Activated CD8-positive, alpha-beta T cell treated with anti-CD3 and anti-CD28 coated beads, Interleukin-2, amount 10 ng/mL, durations not matched to agents 7 days and 5 days (primary cell): ENCODE results near the gene IL31. TPM values are rescaled to one million over a fixed set of nuclear protein-coding genes. Genes with fewer than 3 reads are reported as not detected.

Experiments
- ATAC-seq: fragments of 150-1000 bp; cut with Tn5 transposase; one replicate; pipeline ENCODE4 v1.10.0; 2021; ENCODE audit warnings: moderate library complexity
- CTCF ChIA-PET: fragments of 350-600 bp; sonication (Branson Sonifier 250); formaldehyde crosslinking; loops from one replicate; lab custom pipeline; 2021; ENCODE audit warnings: antibody characterized with exemption; lab: Charles Lee
- POLR2A ChIA-PET: fragments of 350-600 bp; sonication (Branson Sonifier 250); formaldehyde crosslinking; loops from one replicate; lab custom pipeline; 2021; ENCODE audit warnings: antibody characterized with exemption; lab: Charles Lee
- DNase-seq: peaks from one replicate; pipeline ENCODE4 v3.0.0-alpha.2; 2020
- H3K27ac Mint-ChIP-seq: one replicate; pipeline ENCODE4 v1.8.0; 2021; ENCODE audit warnings: mild to moderate bottlenecking, mixed read lengths
- H3K27me3 Mint-ChIP-seq: one replicate; pipeline ENCODE4 v1.8.0; 2021; ENCODE audit warnings: low read depth, mixed read lengths
- H3K36me3 Mint-ChIP-seq: one replicate; pipeline ENCODE4 v1.8.0; 2021; ENCODE audit warnings: low read depth, mixed read lengths
- H3K4me1 Mint-ChIP-seq: one replicate; pipeline ENCODE4 v1.8.0; 2021; ENCODE audit warnings: low read depth, mixed read lengths
- H3K4me3 Mint-ChIP-seq: one replicate; pipeline ENCODE4 v1.8.0; 2021; ENCODE audit warnings: mild to moderate bottlenecking, mixed read lengths
- H3K9me3 Mint-ChIP-seq: one replicate; pipeline ENCODE4 v1.8.0; 2022; ENCODE audit warnings: mixed read lengths; ENCODE audit not compliant: insufficient read depth
- total RNA-seq, 2 experiments: library from RNA; stranded (reverse); gene quantifications; one replicate each; pipeline ENCODE4 v1.2.3, GENCODE V29; 2021

Gene IL31
- total RNA-seq, 2 experiments from 2014 or later, result not detected

- H3K27ac Mint-ChIP-seq, result no peak overlapping the region
- no peaks in the 10 kb centered on the region for H3K9me3 Mint-ChIP-seq
- H3K27me3 Mint-ChIP-seq, result no peaks in the 10 kb centered on the region
- H3K4me1 Mint-ChIP-seq, result no peaks in the 10 kb centered on the region
- POLR2A ChIA-PET, result interaction anchor here (0.5 kb wide), 1 partner anchor 1370 kb away, joined by 3 read pairs; no protein-coding TSS in a partner anchor
- CTCF ChIA-PET, result no interaction called here
- H3K36me3 Mint-ChIP-seq, result no peaks in the 10 kb centered on the region
- no peak overlapping the region for H3K4me3 Mint-ChIP-seq
- no peak for DNase-seq
- ATAC-seq, result no peak
Measured at GRCh38 chr12:122148657-122149056, 25.4 kb downstream of the IL31 start.

GRCh38 chr12:122147514-122148290 is 26.3 kb downstream of the IL31 start:
- ChIA-PET CTCF (no interaction called here), POLR2A (no interaction called here)
- no peaks in the 10 kb centered on the region for H3K4me1 Mint-ChIP-seq
- no peaks in the 10 kb centered on the region for H3K9me3 Mint-ChIP-seq
- H3K36me3 Mint-ChIP-seq, result no peaks in the 10 kb centered on the region
- DNase-seq, result no peak
- no peak overlapping the region for H3K27ac Mint-ChIP-seq
- ATAC-seq, result no peak
- H3K27me3 Mint-ChIP-seq, result no peaks in the 10 kb centered on the region
- no peak overlapping the region for H3K4me3 Mint-ChIP-seq

GRCh38 chr12:122145505-122146330 is 28.3 kb downstream of the IL31 start:
- H3K27me3 Mint-ChIP-seq, result no peaks in the 10 kb centered on the region
- H3K36me3 Mint-ChIP-seq, result peaks cover 5% of the 10 kb centered on the region
- H3K27ac Mint-ChIP-seq, result no peak overlapping the region
- no peaks in the 10 kb centered on the region for H3K9me3 Mint-ChIP-seq
- ChIA-PET CTCF (interaction anchor here (1.0 kb wide), 1 partner anchor 45 kb away, joined by 4 read pairs; no protein-coding TSS in a partner anchor), POLR2A (no interaction called here)
- no peak for ATAC-seq
- no peaks in the 10 kb centered on the region for H3K4me1 Mint-ChIP-seq
- H3K4me3 Mint-ChIP-seq, result no peak overlapping the region
- DNase-seq, result no peak

- H3K4me3 Mint-ChIP-seq, result no peak overlapping the region
- ChIA-PET POLR2A (no interaction called here), CTCF (no interaction called here)
- H3K4me1 Mint-ChIP-seq, result no peaks in the 10 kb centered on the region
- no peaks in the 10 kb centered on the region for H3K27me3 Mint-ChIP-seq
- no peak overlapping the region for H3K27ac Mint-ChIP-seq
- H3K9me3 Mint-ChIP-seq, result no peaks in the 10 kb centered on the region
- peaks cover 7% of the 10 kb centered on the region for H3K36me3 Mint-ChIP-seq
- DNase-seq (no peak), ATAC-seq (no peak)
Measured at GRCh38 chr12:122144885-122145284, 29.1 kb downstream of the IL31 start.

- Mint-ChIP-seq H3K27ac (no peak overlapping the region), H3K27me3 (no peaks in the 10 kb centered on the region), H3K4me3 (no peak overlapping the region), H3K36me3 (peaks cover 7% of the 10 kb centered on the region), H3K4me1 (no peaks in the 10 kb centered on the region), H3K9me3 (no peaks in the 10 kb centered on the region)
- CTCF ChIA-PET, result no interaction called here
- ATAC-seq (no peak), DNase-seq (no peak)
- POLR2A ChIA-PET, result no interaction called here
Measured at GRCh38 chr12:122142857-122143256, 31.2 kb downstream of the IL31 start.

- Mint-ChIP-seq H3K27ac (no peak overlapping the region), H3K9me3 (no peaks in the 10 kb centered on the region), H3K4me1 (no peaks in the 10 kb centered on the region), H3K36me3 (peaks cover 7% of the 10 kb centered on the region), H3K27me3 (no peaks in the 10 kb centered on the region), H3K4me3 (no peak overlapping the region)
- CTCF ChIA-PET, result no interaction called here
- DNase-seq (no peak), ATAC-seq (no peak)
- POLR2A ChIA-PET, result no interaction called here
Measured at GRCh38 chr12:122141911-122142725, 31.9 kb downstream of the IL31 start.

- H3K4me3 Mint-ChIP-seq, result no peak overlapping the region
- H3K36me3 Mint-ChIP-seq, result peaks cover 7% of the 10 kb centered on the region
- no peak for ATAC-seq
- peak overlapping the region; percentile 49 for H3K27ac Mint-ChIP-seq
- no peaks in the 10 kb centered on the region for H3K27me3 Mint-ChIP-seq
- POLR2A ChIA-PET, result no interaction called here
- no peaks in the 10 kb centered on the region for H3K4me1 Mint-ChIP-seq
- no peaks in the 10 kb centered on the region for H3K9me3 Mint-ChIP-seq
- CTCF ChIA-PET, result no interaction called here
- DNase-seq, result no peak
Measured at GRCh38 chr12:122140467-122141257, 33.4 kb downstream of the IL31 start.

GRCh38 chr12:122139941-122140340 is 34.1 kb downstream of the IL31 start:
- Mint-ChIP-seq H3K4me3 (no peak overlapping the region), H3K36me3 (peaks cover 7% of the 10 kb centered on the region), H3K4me1 (peaks cover under 1% of the 10 kb centered on the region), H3K27me3 (no peaks in the 10 kb centered on the region), H3K9me3 (no peaks in the 10 kb centered on the region), H3K27ac (no peak overlapping the region)
- CTCF ChIA-PET, result no interaction called here
- no peak for ATAC-seq
- no peak for DNase-seq
- POLR2A ChIA-PET, result no interaction called here

GRCh38 chr12:122139266-122139665 is 34.8 kb downstream of the IL31 start:
- CTCF ChIA-PET, result no interaction called here
- H3K27ac Mint-ChIP-seq, result no peak overlapping the region
- no peaks in the 10 kb centered on the region for H3K27me3 Mint-ChIP-seq
- H3K9me3 Mint-ChIP-seq, result no peaks in the 10 kb centered on the region
- DNase-seq (no peak), ATAC-seq (no peak)
- H3K36me3 Mint-ChIP-seq, result peaks cover 7% of the 10 kb centered on the region
- H3K4me3 Mint-ChIP-seq, result no peak overlapping the region
- POLR2A ChIA-PET, result no interaction called here
- peaks cover 3% of the 10 kb centered on the region for H3K4me1 Mint-ChIP-seq

GRCh38 chr12:122138616-122139015 is 35.4 kb downstream of the IL31 start:
- no peak for ATAC-seq
- POLR2A ChIA-PET, result no interaction called here
- Mint-ChIP-seq H3K4me1 (peaks cover 3% of the 10 kb centered on the region), H3K27me3 (no peaks in the 10 kb centered on the region), H3K4me3 (no peak overlapping the region), H3K9me3 (no peaks in the 10 kb centered on the region), H3K36me3 (peaks cover 12% of the 10 kb centered on the region), H3K27ac (no peak overlapping the region)
- no peak for DNase-seq
- CTCF ChIA-PET, result interaction anchor here (0.9 to 1.0 kb wide), 2 partner anchors 15 to 84 kb away, joined by 3 to 5 read pairs; no protein-coding TSS in a partner anchor

- H3K4me1 Mint-ChIP-seq, result peaks cover 3% of the 10 kb centered on the region
- POLR2A ChIA-PET, result no interaction called here
- ATAC-seq (no peak), DNase-seq (no peak)
- H3K36me3 Mint-ChIP-seq, result peaks cover 17% of the 10 kb centered on the region
- H3K27me3 Mint-ChIP-seq, result no peaks in the 10 kb centered on the region
- no peak overlapping the region for H3K4me3 Mint-ChIP-seq
- H3K27ac Mint-ChIP-seq, result no peak overlapping the region
- CTCF ChIA-PET, result interaction anchor here (0.9 to 1.0 kb wide), 2 partner anchors 15 to 84 kb away, joined by 3 to 5 read pairs; no protein-coding TSS in a partner anchor
- H3K9me3 Mint-ChIP-seq, result no peaks in the 10 kb centered on the region
Measured at GRCh38 chr12:122138181-122138580, 35.8 kb downstream of the IL31 start.
